Mammary epithelial cell (primary cell): ENCODE data around the gene SLC25A22.

Experiments used
- CTCF ChIP-seq, 2 donors: IDR thresholded peaks in 1 of 2; conservative IDR thresholded peaks in 1 of 2; 2 replicates each; pipeline ENCODE4 v1.5.1; 2011 to 2012; ENCODE audit warnings: inconsistent platforms in 2 of 2, low read length in 2 of 2, mild to moderate bottlenecking in 2 of 2, control low read depth in 1 of 2, low read depth in 1 of 2; ENCODE audit not compliant: insufficient read depth in 1 of 2; ENCODE audit errors: extremely low read depth in 1 of 2
- EZH2 ChIP-seq: IDR thresholded peaks from 2 replicates; pipeline ENCODE4 v1.6.1; 2012; ENCODE audit warnings: low read length, inconsistent platforms, borderline replicate concordance

- no peak for TF ChIP-seq CTCF (conservative IDR thresholded peaks at IDR 0.05 in 1 of 2, IDR thresholded peaks at IDR 0.05 in 1 of 2; ENCODE audit: extremely low read depth in 1 of 2, insufficient read depth in 1 of 2, low read depth in 1 of 2, low read length in 2 of 2)
- TF ChIP-seq EZH2 = no peak
Observed at GRCh38 chr11:763549-764321, 34.3 kb downstream of the SLC25A22 start.
